Heart left ventricle (tissue), 16 donors: ENCODE measurements around the gene GYG1. TPM values are rescaled to one million over a fixed set of nuclear protein-coding genes. Genes with fewer than 3 reads are reported as not detected.

Source experiments
- ATAC-seq, 4 donors: fragments of 200-7000 bp; cut with Tn5 transposase; one replicate each; pipeline ENCODE4 v1.9.1; 2020 to 2022; ENCODE audit warnings: moderate library complexity in 4 of 4, mild to moderate bottlenecking in 3 of 4, moderate number of reproducible peaks in 1 of 4
- DNase-seq, 5 donors: peaks; one replicate each; pipeline ENCODE4 v3.0.0-alpha.2; 2020
- H3K27ac ChIP-seq, 12 donors: fragments of 200-600 bp; sonication (generic) in 4 of 12; one replicate each; pipeline versions ENCODE4 v1.5.0 to v1.8.0; 2016 to 2022; ENCODE audit warnings: mild to moderate bottlenecking in 2 of 12
- H3K27me3 ChIP-seq, 9 donors: fragments of 200-600 bp; sonication (generic) in 2 of 9; one replicate each; pipeline versions ENCODE4 v1.5.1 to v1.8.0; 2016 to 2022; ENCODE audit warnings: mild to moderate bottlenecking in 3 of 9
- H3K36me3 ChIP-seq, 9 donors: fragments of 200-600 bp; sonication (generic) in 2 of 9; one replicate each; pipeline versions ENCODE4 v1.5.0 to v1.8.0; 2018 to 2022; ENCODE audit warnings: mild to moderate bottlenecking in 2 of 9
- H3K4me1 ChIP-seq, 12 donors: fragments of 200-600 bp; sonication (generic) in 4 of 12; one replicate each; pipeline versions ENCODE4 v1.5.0 to v1.8.0; 2016 to 2022; ENCODE audit warnings: mild to moderate bottlenecking in 3 of 12
- H3K4me3 ChIP-seq, 12 donors: fragments of 200-600 bp; sonication (generic) in 4 of 12; one replicate each; pipeline versions ENCODE4 v1.5.0 to v1.8.0; 2017 to 2022; ENCODE audit warnings: mild to moderate bottlenecking in 9 of 12, moderate library complexity in 4 of 12
- H3K9me3 ChIP-seq, 12 donors: fragments of 200-600 bp; sonication (generic) in 4 of 12; one replicate each; pipeline versions ENCODE4 v1.5.0 to v1.8.0; 2016 to 2022; ENCODE audit warnings: mild to moderate bottlenecking in 1 of 12
- CTCF ChIP-seq, 12 donors: fragments of 200-600 bp; sonication (generic) in 4 of 12; IDR thresholded peaks; one replicate each; pipeline versions ENCODE4 v1.5.0 to v1.8.0; 2018 to 2022; ENCODE audit warnings: antibody characterized with exemption in 12 of 12, mild to moderate bottlenecking in 5 of 12
- POLR2A ChIP-seq, 2 donors: fragments of 450-650 bp; IDR thresholded peaks; one replicate each; pipeline ENCODE4 v1.6.1; 2017; ENCODE audit warnings: antibody characterized with exemption in 2 of 2, mild to moderate bottlenecking in 2 of 2, moderate library complexity in 2 of 2
- WGBS, 4 donors: extraction: QIAGEN DNeasy Blood & Tissue Kit in 2 of 4; methylation state at CpG; one replicate each; pipeline versions ENCODE4 v1.1.5 to v1.1.7; 2013 to 2018; 5-methylcytosine and 5-hydroxymethylcytosine counted together
- intact Hi-C, 10 donors: fragments of 100-400 bp; cut with DNase I; formaldehyde crosslinking; loops; one replicate each; pipeline versions ENCODE4 v1.11.1 to v1.14.2; 2022
- polyA plus RNA-seq, 2 donors: library from polyadenylated mRNA; stranded (reverse); fragments of 200-250 nt; gene quantifications; one replicate each; pipeline ENCODE4 v1.2.3, GENCODE V29; 2013
- total RNA-seq, 9 donors: library from RNA; depleted of rRNA in 2 of 9; stranded (reverse); fragments of >200 nt in 2 of 9; fragmentation: NEBNext Ultra II Directional in 3 of 9; extraction: Animal tissue kit (Norgen Biotek cat#: 25700) in 3 of 9; gene quantifications; one replicate each; pipeline versions ENCODE4 v1.1.0 to v1.2.4, GENCODE V29; 2016 to 2023
- donor health status: ischemic (EF 13 %, LVEDD 7.1; RV severe dilation, severe dysfunction).
- donor health status: healthy with polysubstance abuse.
- donor health status: DM: no; HTN: yes; CAD: no.
- donor health status: DM: no; HTN: no; CAD: no.
- donor health status: ischemic (EF 25% LVEDD 6.9; RV normal size, moderate dysfunction).
- donor health status: ischemic (EF 25% LVEDD 5.7; RV mildly dilated, moderate dysfunction).
- donor health status: healthy.
- donor health status: DM: yes; HTN: yes; CAD: no.
- donor health status: ischemic (EF 35%, LVEDD 5.7; RV mildly dilated, moderate dysfunction).
- donor health status: nonischemic (EF 11% LVEDD 7.7; RV severe dilation, severe dysfunction).
- donor health status: DM: yes; HTN: yes; CAD: no.
- donor health status: PGD.
- donor health status: ischemic (EF 29% LVEDD 5.4; RV normal size, mild dysfunction).
- donor health status: nonischemic (EF 23%, LVEDD 6.1; RV moderate dilation, normal function).

Gene GYG1
- total and polyA plus RNA-seq, 11 donors, result 78.2 to 313 (median 144) TPM

- H3K4me3 ChIP-seq, result no peak overlapping the region
- TF ChIP-seq POLR2A (IDR thresholded peaks at IDR 0.05), result no peak
- no peak for TF ChIP-seq CTCF (IDR thresholded peaks at IDR 0.05)
- peak; percentile 42 to 87 (median 62) for ATAC-seq
- peaks cover 0 to 80% (median 66%) of the 10 kb centered on the region in 9 donors for H3K36me3 ChIP-seq
- intact Hi-C loops, result no loop called here
- H3K27me3 ChIP-seq, result no peaks in the 10 kb centered on the region
- peaks cover 0 to 35% (median 19%) of the 10 kb centered on the region in 12 donors for H3K4me1 ChIP-seq
- H3K9me3 ChIP-seq, result no peaks in the 10 kb centered on the region
- peak overlapping the region in 11 of 12 donors; percentile 5 to 60 (median 17) for H3K27ac ChIP-seq
- DNase-seq, result no peak
- WGBS, 4 donors, result 38 to 46% (median 42%) methylated on average over 4 of the region's 4 CpGs
Measured at GRCh38 chr3:149004622-149005021, 13.3 kb downstream of the GYG1 start.

GRCh38 chr3:149005416-149005815 is 14.1 kb downstream of the GYG1 start:
- Histone ChIP-seq H3K4me1 (peaks cover 0 to 32% (median 14%) of the 10 kb centered on the region in 12 donors), H3K27ac (no peak overlapping the region), H3K36me3 (peaks cover 0 to 80% (median 71%) of the 10 kb centered on the region in 9 donors), H3K9me3 (no peaks in the 10 kb centered on the region), H3K4me3 (no peak overlapping the region), H3K27me3 (no peaks in the 10 kb centered on the region)
- ATAC-seq (no peak), DNase-seq (no peak)
- 69 to 89% (median 73%) methylated on average over 1 of the region's 1 CpG for WGBS, 4 donors
- intact Hi-C loops, result no loop called here
- no peak for TF ChIP-seq CTCF (IDR thresholded peaks at IDR 0.05)
- no peak for TF ChIP-seq POLR2A (IDR thresholded peaks at IDR 0.05)

- no peak for TF ChIP-seq CTCF (IDR thresholded peaks at IDR 0.05)
- no peak for TF ChIP-seq POLR2A (IDR thresholded peaks at IDR 0.05)
- DNase-seq, result no peak
- no peak overlapping the region for H3K27ac ChIP-seq
- no peaks in the 10 kb centered on the region for H3K9me3 ChIP-seq
- ATAC-seq, result no peak
- no peaks in the 10 kb centered on the region for H3K27me3 ChIP-seq
- no peak overlapping the region for H3K4me3 ChIP-seq
- H3K36me3 ChIP-seq, result peaks cover 0 to 90% (median 70%) of the 10 kb centered on the region in 9 donors
- intact Hi-C loops, result no loop called here
- WGBS, 4 donors, result 86 to 94% (median 91%) methylated on average over 7 of the region's 7 CpGs
- H3K4me1 ChIP-seq, result peaks cover 0 to 43% (median 24%) of the 10 kb centered on the region in 12 donors
Measured at GRCh38 chr3:149007567-149008257, 16.4 kb downstream of the GYG1 start.

- intact Hi-C loops, result no loop called here
- H3K27me3 ChIP-seq, result no peaks in the 10 kb centered on the region
- peak overlapping the region in 2 of 12 donors; percentile 21 to 39 for H3K27ac ChIP-seq
- DNase-seq (no peak), ATAC-seq (peak in 1 of 4 donors; percentile 35)
- H3K9me3 ChIP-seq, result no peaks in the 10 kb centered on the region
- H3K4me1 ChIP-seq, result peaks cover 0 to 33% (median 17%) of the 10 kb centered on the region in 12 donors
- no peak overlapping the region for H3K4me3 ChIP-seq
- WGBS, 4 donors, result 95 to 98% (median 95%) methylated on average over 2 of the region's 2 CpGs
- H3K36me3 ChIP-seq, result peaks cover 0 to 95% (median 85%) of the 10 kb centered on the region in 9 donors
- TF ChIP-seq CTCF (IDR thresholded peaks at IDR 0.05), result no peak
- TF ChIP-seq POLR2A (IDR thresholded peaks at IDR 0.05), result no peak
Measured at GRCh38 chr3:149009732-149010131, 18.4 kb downstream of the GYG1 start.
